HepG2 (cell line): ENCODE results near the gene HBS1L.

Source experiments
- ATF3 ChIP-seq: sonication (generic); formaldehyde crosslinking; IDR thresholded peaks from 2 replicates; pipeline ENCODE4 v1.4.0; 2020; ENCODE audit warnings: missing genetic modification reagents
- CHCHD3 ChIP-seq: sonication (generic); formaldehyde crosslinking; IDR thresholded peaks from 2 replicates; pipeline ENCODE4 v1.8.0; 2022; ENCODE audit warnings: mild to moderate bottlenecking, missing genetic modification reagents, moderate library complexity
- CHD2 ChIP-seq: IDR thresholded peaks from 2 replicates; pipeline ENCODE4 v1.6.1; 2011; ENCODE audit warnings: low read depth, low read length, improper control_type of control experiment
- EP300 ChIP-seq, 3 experiments: sonication (generic) in 1 of 3; formaldehyde crosslinking in 1 of 3; IDR thresholded peaks; 2 replicates each; pipeline versions ENCODE4 v1.5.1 to v1.6.1; 2011 to 2020; ENCODE audit warnings: low read depth in 2 of 3, low read length in 2 of 3, borderline replicate concordance in 1 of 3, improper control_type of control experiment in 1 of 3, mild to moderate bottlenecking in 1 of 3, missing genetic modification reagents in 1 of 3, moderate library complexity in 1 of 3
- FOSL2 ChIP-seq: sonication (generic); formaldehyde crosslinking; IDR thresholded peaks from 2 replicates; pipeline ENCODE4 v1.4.0; 2020; ENCODE audit warnings: missing genetic modification reagents
- FOXM1 ChIP-seq: sonication (generic); formaldehyde crosslinking; IDR thresholded peaks from 2 replicates; pipeline ENCODE4 v1.5.0; 2020; ENCODE audit warnings: missing genetic modification reagents
- MTA3 ChIP-seq: sonication (generic); formaldehyde crosslinking; IDR thresholded peaks from 2 replicates; pipeline ENCODE4 v1.4.0; 2020; ENCODE audit warnings: missing genetic modification reagents
- POLR2AphosphoS2 ChIP-seq: IDR thresholded peaks from 2 replicates; pipeline ENCODE4 v1.6.1; 2011; ENCODE audit warnings: low read depth, low read length, improper control_type of control experiment
- SP1 ChIP-seq, 2 experiments: fragments of 450-650 bp in 1 of 2; sonication (generic) in 1 of 2; formaldehyde crosslinking in 1 of 2; IDR thresholded peaks; 2 replicates each; pipeline versions ENCODE4 v1.4.0 to v1.6.1; 2016 to 2020; ENCODE audit warnings: missing genetic modification reagents in 1 of 2
- ZBTB21 ChIP-seq: sonication (generic); formaldehyde crosslinking; IDR thresholded peaks from 2 replicates; pipeline ENCODE4 v1.4.0; 2020; ENCODE audit warnings: missing genetic modification reagents
- ZNF34 ChIP-seq: sonication (generic); formaldehyde crosslinking; IDR thresholded peaks from 2 replicates; pipeline ENCODE4 v1.4.0; 2020; ENCODE audit warnings: mild to moderate bottlenecking, missing genetic modification reagents, borderline replicate concordance
- ZNF704 ChIP-seq: sonication (generic); formaldehyde crosslinking; IDR thresholded peaks from 2 replicates; pipeline ENCODE4 v1.8.1; 2023; ENCODE audit warnings: mild to moderate bottlenecking, inconsistent platforms, moderate library complexity, missing genetic modification reagents, borderline replicate concordance
- TF ChIP-seq, protein P1 (sequence below): IDR thresholded peaks from 2 replicates; pipeline ENCODE4 v1.6.1; 2016; ENCODE audit warnings: low read depth

GRCh38 chr6:134959603-134960002 is 95.0 kb downstream of the HBS1L start:
- TF ChIP-seq ZNF704 (no peak), SP1 (IDR thresholded peaks at IDR 0.05) (no peak), SP1 (CRISPR knock-in tag; IDR thresholded peaks at IDR 0.05) (no peak), FOSL2 (CRISPR knock-in tag) (no peak), FOXM1 (CRISPR knock-in tag) (no peak), MTA3 (CRISPR knock-in tag) (no peak), ZBTB21 (CRISPR knock-in tag) (no peak), CHD2 (no peak), POLR2AphosphoS2 (no peak), CHCHD3 (CRISPR knock-in tag) (no peak), ATF3 (CRISPR knock-in tag) (no peak), ZNF34 (no peak), EP300 (IDR thresholded peaks at IDR 0.05; ENCODE audit: low read depth in 2 of 2, low read length in 2 of 2) (no peak), EP300 (CRISPR knock-in tag; IDR thresholded peaks at IDR 0.05; ENCODE audit: borderline replicate concordance) (no peak)
- TF ChIP-seq, protein P1, sequence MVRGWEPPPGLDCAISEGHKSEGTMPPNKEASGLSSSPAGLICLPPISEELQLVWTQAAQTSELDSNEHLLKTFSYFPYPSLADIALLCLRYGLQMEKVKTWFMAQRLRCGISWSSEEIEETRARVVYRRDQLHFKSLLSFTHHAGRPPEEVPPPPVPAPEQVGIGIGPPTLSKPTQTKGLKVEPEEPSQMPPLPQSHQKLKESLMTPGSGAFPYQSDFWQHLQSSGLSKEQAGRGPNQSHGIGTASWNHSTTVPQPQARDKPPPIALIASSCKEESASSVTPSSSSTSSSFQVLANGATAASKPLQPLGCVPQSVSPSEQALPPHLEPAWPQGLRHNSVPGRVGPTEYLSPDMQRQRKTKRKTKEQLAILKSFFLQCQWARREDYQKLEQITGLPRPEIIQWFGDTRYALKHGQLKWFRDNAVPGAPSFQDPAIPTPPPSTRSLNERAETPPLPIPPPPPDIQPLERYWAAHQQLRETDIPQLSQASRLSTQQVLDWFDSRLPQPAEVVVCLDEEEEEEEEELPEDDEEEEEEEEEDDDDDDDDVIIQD = no peak
